DLD1 (cell line): ENCODE measurements around the gene COX7A2.

Experiments
- in situ Hi-C: cut with HindIII; loops from 2 replicates; pipeline ENCODE4 v1.10.0; 2017; ENCODE audit warnings: low sequenced_read_pairs

The COX7A2 gene

GRCh38 chr6:75222261-75222660 is 21.3 kb downstream of the COX7A2 start:
- in situ Hi-C loops = no loop called here

- in situ Hi-C loops = no loop called here
Measured at GRCh38 chr6:75221116-75221515, 22.5 kb downstream of the COX7A2 start.

GRCh38 chr6:75220357-75220756 is 23.2 kb downstream of the COX7A2 start:
- in situ Hi-C loops = no loop called here

DNA sequence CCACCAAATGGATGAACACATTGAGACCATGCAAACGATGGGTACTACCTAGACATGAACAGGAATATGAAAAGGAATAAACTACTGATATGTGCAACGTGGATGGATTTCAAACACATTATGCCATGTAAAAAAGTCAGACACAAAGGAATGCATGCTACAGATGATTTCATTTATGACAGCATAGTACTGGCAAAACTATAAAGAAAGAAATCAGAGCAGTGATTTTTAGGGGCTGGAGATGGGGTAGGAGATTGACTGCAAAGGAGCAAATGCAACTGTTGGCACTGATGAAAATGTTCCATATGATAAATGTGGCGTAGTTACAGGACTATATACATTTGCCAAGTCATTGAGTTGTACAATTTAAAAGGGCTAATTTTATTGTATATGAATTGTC is 24.3 kb downstream of the COX7A2 start:
- in situ Hi-C loops = no loop called here

DNA sequence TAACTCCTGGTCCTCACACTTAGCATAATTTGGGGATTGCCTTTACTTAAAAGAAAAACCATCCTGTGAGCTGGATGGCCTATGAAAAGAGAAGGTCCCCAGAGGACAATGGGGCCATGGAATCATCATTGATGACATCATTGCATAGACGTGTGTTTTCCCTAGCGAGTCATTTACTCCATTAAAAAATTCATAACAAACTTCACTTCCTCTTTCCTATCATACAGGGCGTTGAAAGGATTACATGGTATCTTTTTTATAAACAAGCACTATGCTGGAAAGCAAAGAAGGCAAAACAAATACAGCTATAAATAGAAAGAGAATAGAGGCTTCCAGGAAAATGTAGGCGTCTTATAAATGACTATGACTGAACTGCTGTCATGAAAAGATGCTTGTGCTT is 26.4 kb downstream of the COX7A2 start:
- in situ Hi-C loops = no loop called here

DNA sequence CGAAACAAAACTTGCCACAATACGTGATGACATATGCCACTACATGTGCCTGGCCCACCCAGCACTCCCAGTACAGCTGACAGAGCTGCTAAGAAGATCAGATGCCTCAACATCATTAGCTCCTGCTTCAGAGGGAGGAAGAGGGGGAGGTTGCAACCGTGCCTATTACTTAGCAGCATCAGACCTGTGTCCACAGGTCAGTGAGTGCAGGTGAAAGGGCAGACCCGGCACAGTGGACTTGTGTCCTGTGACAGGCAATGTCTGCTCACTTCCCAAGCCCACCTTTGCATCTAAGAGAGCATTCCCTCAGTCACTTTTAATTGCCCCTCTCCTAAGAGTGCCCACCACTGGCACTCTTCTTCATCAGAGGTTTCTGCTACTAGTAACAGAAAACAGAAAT is 28.3 kb downstream of the COX7A2 start:
- in situ Hi-C loops = no loop called here

DNA sequence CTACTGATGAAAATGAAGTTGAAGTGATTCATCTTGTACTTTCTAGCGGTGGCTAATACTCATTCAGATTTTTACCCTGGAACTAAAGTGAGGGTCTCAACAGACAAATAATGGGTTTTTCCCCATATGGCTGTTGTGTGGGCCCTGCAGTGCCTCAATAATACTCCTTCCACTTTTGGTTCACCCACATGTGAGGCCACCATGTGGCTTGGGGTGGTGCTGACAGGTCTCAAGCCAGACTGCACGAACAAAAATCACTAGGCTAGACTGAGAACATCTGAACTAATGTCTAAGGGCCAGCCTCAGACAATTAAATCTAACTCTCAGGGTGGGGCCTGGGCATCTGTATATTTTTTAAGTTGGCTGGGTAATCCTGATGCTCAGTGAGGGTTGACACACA is 29.9 kb downstream of the COX7A2 start:
- in situ Hi-C loops = no loop called here

DNA sequence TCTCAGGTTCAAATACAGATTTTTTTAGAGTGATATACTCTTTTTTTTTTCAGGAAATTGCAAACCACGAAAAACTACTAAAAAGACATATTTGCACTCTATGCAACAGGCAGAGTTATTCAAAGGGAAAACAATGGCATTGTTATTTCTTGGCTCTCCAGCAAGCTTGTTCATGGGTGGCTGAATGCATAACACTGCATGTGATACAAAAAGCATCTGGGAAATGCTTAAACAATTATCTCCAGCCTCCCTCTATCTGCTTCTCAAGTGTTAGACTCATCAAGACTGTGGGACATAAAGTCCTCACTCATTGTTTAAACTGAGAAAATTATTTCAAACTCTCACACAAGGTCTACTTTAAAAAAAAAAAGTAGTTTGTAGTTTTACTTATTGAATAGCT is 30.5 kb downstream of the COX7A2 start:
- in situ Hi-C loops = no loop called here

GRCh38 chr6:75211920-75212590 is 31.5 kb downstream of the COX7A2 start:
- in situ Hi-C loops = no loop called here

DNA sequence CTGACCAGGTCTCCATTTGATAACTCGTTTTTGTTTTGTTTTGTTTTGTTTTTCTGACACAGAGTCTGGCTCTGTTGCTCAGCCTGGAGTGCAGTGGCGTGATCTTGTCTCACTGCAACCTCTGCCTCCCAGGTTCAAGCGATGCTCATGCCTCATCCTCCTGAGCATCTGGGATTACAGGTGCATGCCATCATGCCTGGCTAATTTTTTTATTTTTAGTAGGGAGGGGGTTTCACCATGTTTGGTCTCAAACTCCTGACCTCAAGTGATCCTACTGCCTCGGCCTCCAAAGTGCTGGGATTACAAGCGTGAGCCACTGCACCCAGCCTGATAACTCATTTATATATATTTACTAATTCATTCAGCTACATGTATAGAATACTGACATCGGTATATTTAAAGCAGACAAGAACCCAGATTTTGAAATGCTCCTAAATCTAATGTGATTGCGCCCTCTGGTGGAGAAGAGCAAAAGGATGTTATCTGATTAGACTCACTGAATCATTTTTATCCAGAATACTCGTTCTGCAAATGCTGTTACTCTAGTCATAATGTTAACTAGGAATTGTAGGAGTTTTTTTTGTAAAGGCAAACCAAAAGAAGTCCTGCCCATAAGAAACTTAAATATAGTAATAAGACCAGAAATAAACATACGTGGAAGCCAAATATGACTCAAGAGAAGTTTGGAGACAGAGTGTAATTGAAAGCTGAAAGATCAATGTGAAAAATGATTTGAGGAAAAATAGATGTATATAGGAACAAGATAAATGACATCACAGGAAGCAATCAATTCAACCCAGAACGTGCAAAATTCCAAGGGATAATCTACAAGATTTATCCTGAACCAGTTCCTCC is 32.5 kb downstream of the COX7A2 start:
- in situ Hi-C loops = no loop called here

- in situ Hi-C loops = no loop called here
Measured at GRCh38 chr6:75209184-75209723, 34.3 kb downstream of the COX7A2 start.

- in situ Hi-C loops = no loop called here
Measured at GRCh38 chr6:75208298-75209183, 35.1 kb downstream of the COX7A2 start.

GRCh38 chr6:75206576-75207342 is 36.8 kb downstream of the COX7A2 start:
- in situ Hi-C loops = no loop called here

DNA sequence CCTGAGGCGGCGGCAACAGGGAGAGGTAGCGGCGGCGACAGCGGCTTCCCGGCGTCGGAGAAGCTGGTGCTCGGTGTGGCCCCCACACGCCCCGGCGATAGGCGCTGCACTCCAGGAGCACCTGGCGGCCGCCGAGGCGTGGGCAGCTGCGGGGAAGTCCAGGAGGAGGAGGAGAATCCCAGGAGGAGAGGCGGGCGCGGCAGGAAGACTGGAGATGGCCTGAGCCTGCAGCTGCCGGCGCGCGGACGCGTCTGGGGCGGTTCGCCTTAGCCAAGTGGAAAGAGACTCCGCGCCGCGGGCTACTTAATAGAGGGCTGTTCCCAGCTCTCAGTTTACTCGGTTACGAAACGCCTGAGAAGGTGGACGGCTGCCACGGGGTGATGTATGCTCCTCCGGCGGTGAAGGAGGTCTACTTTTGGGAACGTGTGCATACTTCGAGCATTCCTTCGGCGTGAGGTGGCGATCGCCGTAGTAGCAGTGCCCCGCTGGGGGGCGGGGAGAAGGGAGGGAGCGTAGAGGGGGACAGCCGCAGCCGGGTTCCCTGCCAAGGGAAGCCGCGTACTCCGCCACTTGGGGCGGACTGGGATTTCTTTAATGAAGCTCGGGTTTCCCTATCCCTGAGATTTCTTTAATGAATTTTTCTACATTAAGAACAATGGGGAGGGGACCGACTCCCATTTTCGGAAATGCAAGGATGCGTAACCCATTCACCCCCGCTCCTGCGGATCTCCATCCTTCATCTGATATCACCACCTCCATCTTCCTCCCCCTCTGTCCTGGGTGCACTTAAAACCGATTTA is 37.6 kb downstream of the COX7A2 start, which contains the start of gene COL12A1:
Gene COL12A1, minus strand, starts transcription at position 278 of the 800 bp plus-strand sequence. CDS start 3,261 bp downstream, outside the sequence.
- in situ Hi-C loops = no loop called here

DNA sequence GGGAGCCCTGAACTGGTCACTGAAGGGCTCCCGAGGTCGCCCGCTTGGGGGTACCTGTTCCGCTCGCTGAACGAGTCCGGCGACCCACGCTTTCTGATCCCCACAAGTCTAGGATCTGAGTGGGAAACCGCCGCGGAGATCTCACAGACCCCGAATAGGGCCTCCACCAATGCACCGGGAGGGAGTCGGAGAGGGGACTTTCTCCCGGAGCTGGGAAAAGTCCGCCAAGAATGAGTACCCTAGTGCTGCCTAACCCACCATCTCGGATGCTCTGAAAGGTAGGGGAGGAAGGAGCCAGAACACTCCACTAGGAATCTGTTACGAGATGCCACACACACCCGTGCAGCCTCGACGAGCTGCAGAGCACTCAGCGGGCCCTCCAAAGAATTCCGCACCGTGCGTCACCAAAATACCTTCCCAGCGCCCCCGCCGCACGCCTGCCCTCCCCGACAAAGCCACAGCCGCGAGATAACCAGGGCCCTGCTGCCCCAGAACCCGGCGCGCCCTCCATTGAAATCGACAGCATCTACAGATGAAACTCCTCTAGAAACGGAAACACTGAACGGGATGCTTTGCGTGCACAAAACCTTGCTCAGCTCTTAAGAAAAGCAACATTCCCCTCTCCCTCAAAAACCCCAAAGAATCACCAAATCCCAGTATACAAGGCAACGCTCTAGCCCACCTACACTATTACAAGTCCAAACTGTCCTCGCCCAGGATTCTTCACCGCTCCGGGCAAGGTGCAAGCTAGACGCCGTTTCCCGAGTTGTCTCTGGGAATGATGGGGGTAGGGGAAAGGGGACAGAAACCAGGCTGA is 38.4 kb downstream of the COX7A2 start:
- in situ Hi-C loops = no loop called here

DNA sequence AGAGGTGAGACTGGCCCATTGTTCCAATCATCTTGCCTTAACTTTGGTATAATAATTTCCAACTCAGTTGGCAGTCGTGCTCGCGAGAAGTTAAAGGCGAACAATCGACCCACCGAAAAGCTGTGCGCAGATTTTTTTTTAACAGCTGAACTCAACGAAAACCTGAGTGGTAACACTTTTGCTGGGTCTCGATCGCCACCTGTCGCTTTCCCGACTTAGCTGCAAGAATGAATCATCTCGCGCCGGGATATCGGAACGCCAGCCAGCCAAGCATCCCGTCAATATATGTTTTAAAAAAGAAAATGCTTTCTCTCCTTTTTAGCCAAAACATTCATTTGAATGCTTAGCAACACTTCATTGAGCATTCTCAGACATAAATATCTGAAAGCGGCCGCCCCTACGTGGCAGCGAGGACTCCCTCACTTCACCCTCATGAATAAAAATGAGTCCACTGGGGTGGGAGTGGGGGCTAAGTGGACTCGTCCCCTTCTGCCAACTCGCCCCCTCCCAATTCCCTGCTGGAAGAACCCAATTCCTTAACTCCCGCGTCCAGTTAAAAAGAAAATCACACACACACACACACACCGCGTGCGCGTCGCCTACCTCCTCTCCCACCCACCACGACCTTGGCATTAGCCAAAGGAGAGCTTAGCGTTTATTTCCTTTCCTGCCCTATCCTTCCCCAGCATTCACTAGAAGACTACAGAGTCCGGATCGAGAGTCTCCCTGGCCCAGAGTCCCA is 39.2 kb downstream of the COX7A2 start:
- in situ Hi-C loops = no loop called here

DNA sequence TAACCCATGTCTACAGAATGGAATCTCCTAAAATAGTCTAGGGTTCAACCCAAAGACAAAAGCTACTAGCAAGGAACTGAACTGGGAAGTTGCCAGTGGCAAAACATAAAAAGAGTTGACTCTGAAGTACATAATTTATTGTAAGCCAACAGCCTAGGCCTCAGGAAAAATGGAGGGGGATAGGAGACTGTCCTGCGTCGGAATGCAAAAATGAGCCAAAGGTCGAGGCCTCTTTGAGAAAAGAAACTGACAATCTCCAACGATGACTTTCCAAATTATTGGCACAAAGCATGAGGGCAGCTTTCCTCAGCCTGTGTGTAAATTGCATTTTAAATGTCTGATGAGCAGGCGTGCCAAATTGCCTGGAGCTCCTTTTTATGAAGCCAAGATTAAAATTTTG is 39.9 kb downstream of the COX7A2 start:
- in situ Hi-C loops = no loop called here

DNA sequence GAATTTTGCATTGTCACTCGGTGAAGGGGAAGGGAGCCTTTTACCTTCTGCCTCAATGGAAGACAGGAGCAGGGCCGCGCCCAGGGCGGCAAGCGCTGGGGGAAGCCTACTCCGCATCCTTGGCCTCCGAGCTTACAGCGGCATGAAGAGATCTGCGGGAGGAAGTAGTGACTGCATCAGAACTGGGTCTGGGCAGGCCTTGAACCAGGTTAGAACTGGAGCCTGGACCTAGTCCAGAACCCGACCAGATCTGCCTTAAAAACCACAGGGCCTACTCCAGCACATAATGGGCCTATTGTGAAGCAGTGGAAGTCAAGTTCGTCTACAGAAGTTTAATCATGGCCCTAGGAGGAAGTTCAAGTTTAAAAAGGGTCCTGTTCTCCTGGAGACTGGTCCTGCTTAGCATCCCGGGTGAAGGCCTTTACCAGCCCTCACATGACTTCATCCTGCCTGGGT is 40.9 kb downstream of the COX7A2 start:
- in situ Hi-C loops = no loop called here
